GM06990 (cell line): ENCODE results near the gene NOC2L.
"Not testable (repeated sequence)": the region's sequence is repeated elsewhere in the genome, so short reads cannot be mapped to it uniquely, and the experiment has no call there.

Source experiments
- DNase-seq: peaks from one replicate; pipeline ENCODE4 v3.0.0-alpha.2; 2011; ENCODE audit not compliant: insufficient read length; ENCODE audit errors: extremely low read depth
- H3K27me3 ChIP-seq: replicated peaks from 2 replicates; pipeline ENCODE4 v1.6.0; 2011; ENCODE audit warnings: low read length; ENCODE audit not compliant: control insufficient read depth, insufficient read depth
- H3K36me3 ChIP-seq: 2 replicates; pipeline ENCODE4 v1.5.1; 2011; ENCODE audit warnings: low read length; ENCODE audit not compliant: control insufficient read depth, insufficient read depth
- H3K4me3 ChIP-seq: replicated peaks from 2 replicates; pipeline ENCODE4 v1.5.1; 2011; ENCODE audit warnings: low read depth, mild to moderate bottlenecking, control low read depth, low read length
- TF ChIP-seq, protein P1 (sequence below): IDR thresholded peaks from 2 replicates; pipeline ENCODE4 v1.5.1; 2011; ENCODE audit warnings: low read length, control low read depth, mild to moderate bottlenecking, inconsistent platforms; ENCODE audit not compliant: insufficient read depth, poor library complexity, severe bottlenecking

Gene NOC2L

DNA sequence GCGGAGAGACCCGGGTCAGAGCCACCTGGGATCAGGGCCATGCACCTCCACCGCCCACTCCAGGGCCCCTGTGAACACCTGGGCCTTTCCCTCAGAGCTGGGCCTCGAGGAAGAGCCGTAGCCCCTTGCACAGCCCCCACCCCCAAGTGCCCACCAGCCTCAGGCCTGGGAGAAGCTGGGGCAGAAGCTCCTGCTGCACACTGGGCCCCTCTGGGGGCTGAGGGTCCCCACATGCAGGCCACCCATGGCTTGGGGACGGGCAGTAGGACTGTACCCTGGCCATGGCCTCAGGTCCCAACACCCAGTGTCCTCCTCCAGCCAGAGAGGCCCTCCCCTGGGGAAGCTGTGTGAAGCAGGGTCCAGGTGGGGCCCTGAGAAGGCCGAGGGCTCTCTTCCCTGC is 6.5 kb downstream of the NOC2L start:
- no peak for DNase-seq
- TF ChIP-seq, protein P1, sequence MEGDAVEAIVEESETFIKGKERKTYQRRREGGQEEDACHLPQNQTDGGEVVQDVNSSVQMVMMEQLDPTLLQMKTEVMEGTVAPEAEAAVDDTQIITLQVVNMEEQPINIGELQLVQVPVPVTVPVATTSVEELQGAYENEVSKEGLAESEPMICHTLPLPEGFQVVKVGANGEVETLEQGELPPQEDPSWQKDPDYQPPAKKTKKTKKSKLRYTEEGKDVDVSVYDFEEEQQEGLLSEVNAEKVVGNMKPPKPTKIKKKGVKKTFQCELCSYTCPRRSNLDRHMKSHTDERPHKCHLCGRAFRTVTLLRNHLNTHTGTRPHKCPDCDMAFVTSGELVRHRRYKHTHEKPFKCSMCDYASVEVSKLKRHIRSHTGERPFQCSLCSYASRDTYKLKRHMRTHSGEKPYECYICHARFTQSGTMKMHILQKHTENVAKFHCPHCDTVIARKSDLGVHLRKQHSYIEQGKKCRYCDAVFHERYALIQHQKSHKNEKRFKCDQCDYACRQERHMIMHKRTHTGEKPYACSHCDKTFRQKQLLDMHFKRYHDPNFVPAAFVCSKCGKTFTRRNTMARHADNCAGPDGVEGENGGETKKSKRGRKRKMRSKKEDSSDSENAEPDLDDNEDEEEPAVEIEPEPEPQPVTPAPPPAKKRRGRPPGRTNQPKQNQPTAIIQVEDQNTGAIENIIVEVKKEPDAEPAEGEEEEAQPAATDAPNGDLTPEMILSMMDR: no peak
- Histone ChIP-seq H3K4me3 (no peak overlapping the region), H3K27me3 (no peaks in the 10 kb centered on the region), H3K36me3 (peaks cover 59% of the 10 kb centered on the region)

GRCh38 chr1:952201-952600 is 6.9 kb downstream of the NOC2L start:
- Histone ChIP-seq H3K27me3 (no peaks in the 10 kb centered on the region), H3K36me3 (peaks cover 62% of the 10 kb centered on the region), H3K4me3 (no peak overlapping the region)
- TF ChIP-seq, protein P1: no peak
- DNase-seq: no peak

- no peaks in the 10 kb centered on the region for H3K27me3 ChIP-seq
- peaks cover 59% of the 10 kb centered on the region for H3K36me3 ChIP-seq
- no peak for DNase-seq
- TF ChIP-seq, protein P1: no peak
- no peak overlapping the region for H3K4me3 ChIP-seq
Observed at GRCh38 chr1:951364-951763, 7.7 kb downstream of the NOC2L start.

- Histone ChIP-seq H3K27me3 (no peaks in the 10 kb centered on the region), H3K36me3 (peaks cover 60% of the 10 kb centered on the region), H3K4me3 (no peak overlapping the region)
- no peak for DNase-seq
- TF ChIP-seq, protein P1: no peak
Observed at GRCh38 chr1:950881-951280, 8.2 kb downstream of the NOC2L start.

GRCh38 chr1:950268-950667 is 8.8 kb downstream of the NOC2L start:
- DNase-seq: no peak
- Histone ChIP-seq H3K4me3 (no peak overlapping the region), H3K36me3 (peaks cover 60% of the 10 kb centered on the region), H3K27me3 (no peaks in the 10 kb centered on the region)
- TF ChIP-seq, protein P1: no peak

DNA sequence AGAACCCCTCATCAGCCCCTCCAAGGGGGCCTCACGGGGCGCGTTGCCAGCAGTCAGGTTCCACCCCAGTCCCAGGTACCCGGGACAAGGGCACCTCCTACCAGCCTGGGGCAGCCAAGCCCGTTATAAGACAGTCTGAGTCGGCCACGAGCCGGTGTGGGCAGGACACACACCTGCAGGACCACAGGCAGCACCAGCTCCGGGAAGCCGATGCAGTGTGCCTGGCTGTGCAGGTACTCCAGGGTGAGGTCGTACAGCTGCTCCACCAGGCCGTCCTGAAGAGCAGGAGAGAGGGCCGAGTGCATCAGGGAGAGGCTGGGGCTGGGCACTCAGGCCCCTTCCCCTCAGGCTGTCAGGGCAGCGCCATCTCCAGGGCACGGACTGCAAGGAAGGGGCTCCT is 11.1 kb downstream of the NOC2L start:
- TF ChIP-seq, protein P1: no peak
- no peak overlapping the region for H3K4me3 ChIP-seq
- no peaks in the 10 kb centered on the region for H3K27me3 ChIP-seq
- no peak for DNase-seq
- peaks cover 52% of the 10 kb centered on the region for H3K36me3 ChIP-seq

DNA sequence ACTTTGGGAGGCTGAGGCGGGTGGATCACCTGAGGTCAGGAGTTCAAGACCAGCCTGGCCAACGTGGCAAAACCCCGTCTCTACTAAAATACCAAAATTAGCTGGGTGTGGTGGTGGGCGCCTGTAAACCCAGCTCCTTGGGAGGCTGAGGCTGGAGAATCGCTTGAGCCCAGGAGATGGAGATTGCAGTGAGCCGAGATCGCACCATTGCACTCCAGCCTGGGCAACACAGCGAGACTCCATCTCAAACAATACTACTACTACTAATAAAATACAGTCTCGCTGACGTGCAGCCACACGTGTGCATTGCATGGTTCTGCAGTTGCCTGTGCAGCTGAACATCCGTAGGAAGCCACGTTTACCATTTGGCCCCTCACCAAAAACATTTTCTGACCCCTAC is 12.2 kb downstream of the NOC2L start:
- DNase-seq, H3K4me3 ChIP-seq, H3K27me3 ChIP-seq: not testable (repeated sequence)
- peaks cover 42% of the 10 kb centered on the region for H3K36me3 ChIP-seq
